GM12874 (cell line): Measurements from ENCODE around the gene NELL1.

Experiments used
- CTCF ChIP-seq: IDR thresholded peaks from 2 replicates; pipeline ENCODE4 v1.5.1; 2011; ENCODE audit warnings: low read depth, mild to moderate bottlenecking, control low read depth, low read length, moderate library complexity; ENCODE audit not compliant: insufficient read depth

NELL1 gene

GRCh38 chr11:21411104-21411503 is 741.7 kb downstream of the NELL1 start:
- TF ChIP-seq CTCF, result no peak

GRCh38 chr11:21411597-21411996 is 742.2 kb downstream of the NELL1 start:
- TF ChIP-seq CTCF, result no peak

GRCh38 chr11:21412652-21413383 is 743.4 kb downstream of the NELL1 start:
- TF ChIP-seq CTCF, result no peak

GRCh38 chr11:21414953-21415352 is 745.6 kb downstream of the NELL1 start:
- no peak for TF ChIP-seq CTCF

GRCh38 chr11:21415606-21416005 is 746.2 kb downstream of the NELL1 start:
- no peak for TF ChIP-seq CTCF

GRCh38 chr11:21421711-21422329 is 752.4 kb downstream of the NELL1 start:
- no peak for TF ChIP-seq CTCF

GRCh38 chr11:21426931-21427330 is 757.5 kb downstream of the NELL1 start:
- TF ChIP-seq CTCF, result no peak
